Stimulated activated CD8-positive, alpha-beta memory T cell treated with anti-CD3 and anti-CD28 coated beads, Interleukin-7, amount 100 ng/mL, for 48 hours (primary cell): ENCODE data around the gene VWC2L.

Experiments
- DNase-seq, 2 donors: peaks; one replicate each; pipeline ENCODE4 v3.0.0-alpha.2; 2020; ENCODE audit warnings: low read depth in 1 of 2; ENCODE audit errors: extremely low read depth in 1 of 2

VWC2L gene

GRCh38 chr2:214410918-214411554 is at the start of gene VWC2L:
Gene VWC2L, plus strand, starts transcription at chr2:214411054. Its CDS starts 3,140 bp downstream, at chr2:214414194.
- DNase-seq: no peak

GRCh38 chr2:214361116-214361515 is 49.7 kb upstream of the VWC2L start:
- no peak for DNase-seq

- no peak for DNase-seq
These were observed 45.3 kb upstream of the VWC2L start for GRCh38 chr2:214365549-214365948.

- no peak for DNase-seq
These were observed 43.7 kb upstream of the VWC2L start for GRCh38 chr2:214367171-214367570.

- no peak for DNase-seq
These were observed 34.1 kb upstream of the VWC2L start for GRCh38 chr2:214376618-214377285.

GRCh38 chr2:214377286-214377624 is 33.6 kb upstream of the VWC2L start:
- no peak for DNase-seq

- no peak for DNase-seq
These were observed 32.3 kb upstream of the VWC2L start for GRCh38 chr2:214378455-214379103.

GRCh38 chr2:214379227-214379626 is 31.6 kb upstream of the VWC2L start:
- DNase-seq: no peak

GRCh38 chr2:214380681-214381080 is 30.2 kb upstream of the VWC2L start:
- DNase-seq: no peak

- no peak for DNase-seq
These were observed 28.6 kb upstream of the VWC2L start for GRCh38 chr2:214382229-214382628.

- no peak for DNase-seq
These were observed 24.1 kb upstream of the VWC2L start for GRCh38 chr2:214386720-214387119.

- no peak for DNase-seq
These were observed 21.5 kb upstream of the VWC2L start for GRCh38 chr2:214389334-214389733.

GRCh38 chr2:214393796-214394195 is 17.1 kb upstream of the VWC2L start:
- no peak for DNase-seq

GRCh38 chr2:214395040-214395439 is 15.8 kb upstream of the VWC2L start:
- DNase-seq: no peak

- DNase-seq: no peak
These were observed 9.3 kb upstream of the VWC2L start for GRCh38 chr2:214401580-214401979.

GRCh38 chr2:214410128-214410775 is 602 bp upstream of the VWC2L start:
- no peak for DNase-seq

- DNase-seq: no peak
These were observed 1.8 kb downstream of the VWC2L start for GRCh38 chr2:214412679-214413078.

GRCh38 chr2:214436470-214436869 is 25.6 kb downstream of the VWC2L start:
- no peak for DNase-seq

GRCh38 chr2:214450118-214450894 is 39.5 kb downstream of the VWC2L start:
- DNase-seq: no peak

GRCh38 chr2:214451516-214452275 is 40.8 kb downstream of the VWC2L start:
- DNase-seq: no peak
